Tibial nerve (tissue), 4 donors: ENCODE measurements around the gene MBOAT2.

Experiments used
- EP300 ChIP-seq, 2 donors: sonication (generic); formaldehyde crosslinking; IDR thresholded peaks; one replicate each; pipeline ENCODE4 v1.6.1; 2017; ENCODE audit warnings: antibody characterized with exemption in 2 of 2, mild to moderate bottlenecking in 1 of 2
- POLR2A ChIP-seq, 2 donors: fragments of 450-650 bp; IDR thresholded peaks; one replicate each; pipeline ENCODE4 v1.6.1; 2017; ENCODE audit warnings: antibody characterized with exemption in 2 of 2, mild to moderate bottlenecking in 2 of 2, moderate library complexity in 2 of 2
- TF ChIP-seq, protein P1 (sequence below), 5 experiments: fragments of 200-600 bp in 3 of 5; fragments of 450-650 bp in 2 of 5; sonication (generic) in 3 of 5; IDR thresholded peaks; one replicate each; pipeline ENCODE4 v1.5.1; 2016 to 2019; ENCODE audit warnings: antibody characterized with exemption in 5 of 5, mild to moderate bottlenecking in 3 of 5, moderate library complexity in 2 of 5

DNA sequence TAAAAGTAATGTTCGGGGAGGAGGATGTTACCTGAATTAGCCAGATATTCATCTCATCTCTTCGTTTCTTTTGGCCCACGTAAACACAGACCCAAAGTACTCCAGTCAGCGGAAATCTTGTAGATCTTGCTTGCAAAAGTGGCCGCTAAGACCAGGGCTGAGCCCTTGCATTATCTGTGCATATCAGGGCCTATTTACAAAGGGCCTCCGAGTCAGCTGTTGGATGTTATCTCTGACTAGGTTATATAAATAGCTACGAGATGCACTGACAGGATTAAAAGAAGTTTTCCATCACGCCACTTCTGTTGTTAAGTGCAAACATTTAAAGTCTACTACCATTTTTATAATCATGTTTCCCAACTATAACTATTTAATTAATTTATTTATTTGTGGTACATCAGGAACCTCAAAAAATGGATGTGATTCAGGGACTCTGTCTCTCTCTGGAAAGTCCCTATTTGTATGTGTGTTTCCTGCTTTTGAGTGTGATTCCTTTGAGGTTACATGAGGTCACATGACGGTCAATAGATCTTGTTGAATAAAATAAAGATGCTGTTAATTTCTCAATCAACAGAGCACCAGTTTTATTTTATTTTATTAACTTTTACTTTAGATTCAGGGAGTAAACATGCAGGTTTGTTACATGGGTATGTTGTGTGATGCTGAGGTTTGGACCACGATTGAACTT is 46.8 kb upstream of the MBOAT2 start:
- TF ChIP-seq POLR2A (IDR thresholded peaks at IDR 0.05) (no peak), EP300 (IDR thresholded peaks at IDR 0.05) (no peak)
- TF ChIP-seq, protein P1, sequence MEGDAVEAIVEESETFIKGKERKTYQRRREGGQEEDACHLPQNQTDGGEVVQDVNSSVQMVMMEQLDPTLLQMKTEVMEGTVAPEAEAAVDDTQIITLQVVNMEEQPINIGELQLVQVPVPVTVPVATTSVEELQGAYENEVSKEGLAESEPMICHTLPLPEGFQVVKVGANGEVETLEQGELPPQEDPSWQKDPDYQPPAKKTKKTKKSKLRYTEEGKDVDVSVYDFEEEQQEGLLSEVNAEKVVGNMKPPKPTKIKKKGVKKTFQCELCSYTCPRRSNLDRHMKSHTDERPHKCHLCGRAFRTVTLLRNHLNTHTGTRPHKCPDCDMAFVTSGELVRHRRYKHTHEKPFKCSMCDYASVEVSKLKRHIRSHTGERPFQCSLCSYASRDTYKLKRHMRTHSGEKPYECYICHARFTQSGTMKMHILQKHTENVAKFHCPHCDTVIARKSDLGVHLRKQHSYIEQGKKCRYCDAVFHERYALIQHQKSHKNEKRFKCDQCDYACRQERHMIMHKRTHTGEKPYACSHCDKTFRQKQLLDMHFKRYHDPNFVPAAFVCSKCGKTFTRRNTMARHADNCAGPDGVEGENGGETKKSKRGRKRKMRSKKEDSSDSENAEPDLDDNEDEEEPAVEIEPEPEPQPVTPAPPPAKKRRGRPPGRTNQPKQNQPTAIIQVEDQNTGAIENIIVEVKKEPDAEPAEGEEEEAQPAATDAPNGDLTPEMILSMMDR (IDR thresholded peaks at IDR 0.05), result no peak
